ENCODE measurements around the gene CEP120. TPM values are rescaled to one million over a fixed set of nuclear protein-coding genes. Genes with fewer than 3 reads are reported as not detected.
A peak's percentile ranks its signal among the peaks of the same experiment; 100 is the strongest.

CEP120 gene
- total RNA-seq, 4 donors from 2014 or later, result 14.3 to 24.1 (median 15.8) TPM

GRCh38 chr5:123371575-123372179 lies 51.5 kb downstream of the CEP120 start:
- WGBS, result 87% methylated on average over 4 of the region's 4 CpGs
- no peak overlapping the region for H3K4me3 ChIP-seq
- peaks cover 8 to 55% (median 34%) of the 10 kb centered on the region in 4 donors for H3K36me3 ChIP-seq
- no peak overlapping the region for H3K27ac ChIP-seq (replicated peaks in 1 of 4)
- TF ChIP-seq CTCF (IDR thresholded peaks at IDR 0.05) (peak in 2 of 3 experiments; percentile 48 to 63), POLR2A (IDR thresholded peaks at IDR 0.05; ENCODE audit: low read depth) (no peak)
- DNase-seq (ENCODE audit: extremely low spot score), result no peak
- H3K27me3 ChIP-seq, result no peaks in the 10 kb centered on the region
- intact Hi-C loops (cut with DNase I), result no loop called here
- H3K4me1 ChIP-seq, result no peaks in the 10 kb centered on the region
- H3K9me3 ChIP-seq, result no peaks in the 10 kb centered on the region

- no peak for DNase-seq (ENCODE audit: extremely low spot score)
- no peak overlapping the region for H3K4me3 ChIP-seq
- intact Hi-C loops (cut with DNase I), result loop anchor here (5.0 kb wide), 2 partner anchors 852 to 867 kb away; no protein-coding TSS in a partner anchor
- TF ChIP-seq POLR2A (IDR thresholded peaks at IDR 0.05; ENCODE audit: low read depth) (no peak), EP300 (IDR thresholded peaks at IDR 0.05) (no peak), POLR2AphosphoS5 (IDR thresholded peaks at IDR 0.05) (no peak), CTCF (IDR thresholded peaks at IDR 0.05) (no peak)
- no peaks in the 10 kb centered on the region for H3K9me3 ChIP-seq
- WGBS, result 88% methylated on average over 1 of the region's 1 CpG
- no peak overlapping the region for H3K27ac ChIP-seq (replicated peaks in 1 of 4)
- peaks cover 3 to 17% (median 11%) of the 10 kb centered on the region in 4 donors for H3K4me1 ChIP-seq
- no peaks in the 10 kb centered on the region for H3K27me3 ChIP-seq
- H3K36me3 ChIP-seq, result peaks cover 0 to 35% (median 18%) of the 10 kb centered on the region in 4 donors
Measured at GRCh38 chr5:123369371-123369968, 53.7 kb downstream of the CEP120 start.

- Histone ChIP-seq H3K27ac (replicated peaks in 1 of 4) (no peak overlapping the region), H3K4me1 (peaks cover 3 to 34% (median 28%) of the 10 kb centered on the region in 4 donors), H3K36me3 (peaks cover 0 to 28% (median 15%) of the 10 kb centered on the region in 4 donors), H3K9me3 (no peaks in the 10 kb centered on the region), H3K27me3 (no peaks in the 10 kb centered on the region), H3K4me3 (no peak overlapping the region)
- 77% methylated on average over 1 of the region's 1 CpG for WGBS
- TF ChIP-seq POLR2A (IDR thresholded peaks at IDR 0.05; ENCODE audit: low read depth) (no peak), CTCF (IDR thresholded peaks at IDR 0.05) (peak; percentile 36 to 48 (median 47))
- no peak for DNase-seq (ENCODE audit: extremely low spot score)
- intact Hi-C loops (cut with DNase I), result loop anchor here (5.0 kb wide), 2 partner anchors 850 to 865 kb away; no protein-coding TSS in a partner anchor
Measured at GRCh38 chr5:123367739-123368138, 55.5 kb downstream of the CEP120 start.

- intact Hi-C loops (cut with DNase I), result loop anchor here (5.0 kb wide), 2 partner anchors 848 to 863 kb away; no protein-coding TSS in a partner anchor
- H3K4me1 ChIP-seq, result peaks cover 3 to 46% (median 38%) of the 10 kb centered on the region in 4 donors
- TF ChIP-seq POLR2AphosphoS5 (IDR thresholded peaks at IDR 0.05), result no peak
- no peak for TF ChIP-seq EP300 (IDR thresholded peaks at IDR 0.05)
- TF ChIP-seq CTCF (IDR thresholded peaks at IDR 0.05), result no peak
- TF ChIP-seq POLR2A (IDR thresholded peaks at IDR 0.05; ENCODE audit: low read depth), result no peak
- H3K27ac ChIP-seq (replicated peaks in 1 of 4), result peak overlapping the region in 1 of 4 donors; percentile 44
- peaks cover 0 to 26% (median 2%) of the 10 kb centered on the region in 4 donors for H3K36me3 ChIP-seq
- no peak for DNase-seq (ENCODE audit: extremely low spot score)
- H3K27me3 ChIP-seq, result no peaks in the 10 kb centered on the region
- 28% methylated on average over 1 of the region's 1 CpG for WGBS
- no peak overlapping the region for H3K4me3 ChIP-seq
- H3K9me3 ChIP-seq, result no peaks in the 10 kb centered on the region
Measured at GRCh38 chr5:123365156-123365555, 58.0 kb downstream of the CEP120 start.

All from esophagus muscularis mucosa (tissue), 4 donors.